Right hindlimb (tissue), 1 donor: Measurements from ENCODE around the gene ZNF154.

Experiments used
- DNase-seq: peaks from one replicate; pipeline ENCODE4 v3.0.0-alpha.2; 2018

Gene ZNF154

DNA sequence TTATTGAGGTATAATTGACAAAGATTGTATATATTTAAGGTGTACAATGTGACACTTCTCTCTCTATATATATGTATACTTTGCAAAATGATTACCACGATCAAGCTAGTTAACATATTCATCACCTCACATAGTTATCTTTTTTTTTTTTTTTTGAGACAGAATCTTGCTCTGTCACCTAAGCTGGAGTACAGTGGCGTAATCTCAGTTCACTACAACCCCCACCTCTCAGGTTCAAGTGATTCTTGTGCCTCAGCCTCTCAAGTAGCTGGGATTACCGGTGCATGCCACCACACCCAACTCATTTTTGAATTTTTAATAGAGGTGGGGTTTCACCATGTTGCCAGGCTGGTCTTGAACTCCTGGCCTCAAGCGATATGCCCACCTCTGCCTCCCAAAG, 36.5 kb downstream of the ZNF154 start:
- DNase-seq: no peak

GRCh38 chr19:57671124-57671895, 37.7 kb downstream of the ZNF154 start:
- DNase-seq: no peak

DNA sequence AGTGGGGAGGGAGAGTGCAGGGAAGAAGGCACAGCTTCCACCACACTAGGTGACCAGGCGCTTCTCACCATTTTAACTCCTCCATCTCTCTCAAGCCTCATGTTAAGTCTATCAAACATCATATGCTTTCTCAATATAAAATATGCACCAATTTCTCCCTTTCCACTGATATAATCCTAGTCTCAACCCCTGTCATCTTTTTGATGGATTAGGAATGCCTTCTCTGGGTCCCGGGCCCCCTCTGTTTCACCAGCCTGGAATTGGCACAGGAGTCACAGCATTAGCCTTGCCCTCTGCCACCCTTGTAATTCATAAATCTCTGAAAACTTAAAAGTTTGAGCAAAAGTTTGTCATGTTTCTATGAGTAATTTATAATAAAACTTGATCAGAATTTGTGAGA, 40.4 kb downstream of the ZNF154 start, which contains the start of gene ZSCAN4:
TSS of gene ZSCAN4 (plus strand) at position 301 of the 400 bp plus-strand sequence. CDS start 7,211 bp downstream, outside the sequence.
- DNase-seq: no peak

- no peak for DNase-seq
Observed at GRCh38 chr19:57667228-57667627, 41.8 kb downstream of the ZNF154 start.

DNA sequence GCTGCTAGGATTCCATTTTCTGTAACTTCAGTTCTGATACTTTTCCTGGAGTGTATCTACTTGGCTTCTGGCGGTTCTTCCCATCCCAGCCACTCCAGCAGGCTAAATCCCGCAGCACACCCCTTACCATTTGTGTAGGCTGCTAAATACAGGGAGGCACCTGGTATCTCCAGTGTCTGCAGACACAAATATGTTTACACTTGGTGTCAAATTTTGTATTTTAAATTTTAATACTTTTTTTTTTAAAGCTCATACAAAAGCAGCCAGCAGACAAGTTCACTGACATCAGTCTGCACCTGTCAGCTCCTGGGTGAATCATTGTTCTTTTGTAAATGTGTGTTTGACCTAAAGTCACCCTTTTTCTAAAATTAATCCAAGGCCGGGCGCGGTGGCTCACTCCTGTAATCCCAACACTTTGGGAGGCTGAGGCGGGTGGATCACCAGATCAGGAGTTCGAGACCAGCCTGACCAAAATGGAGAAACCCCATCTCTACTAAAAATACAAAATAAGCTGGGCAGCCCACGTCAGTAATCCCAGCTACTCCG, 43.7 kb downstream of the ZNF154 start:
- DNase-seq: no peak

DNA sequence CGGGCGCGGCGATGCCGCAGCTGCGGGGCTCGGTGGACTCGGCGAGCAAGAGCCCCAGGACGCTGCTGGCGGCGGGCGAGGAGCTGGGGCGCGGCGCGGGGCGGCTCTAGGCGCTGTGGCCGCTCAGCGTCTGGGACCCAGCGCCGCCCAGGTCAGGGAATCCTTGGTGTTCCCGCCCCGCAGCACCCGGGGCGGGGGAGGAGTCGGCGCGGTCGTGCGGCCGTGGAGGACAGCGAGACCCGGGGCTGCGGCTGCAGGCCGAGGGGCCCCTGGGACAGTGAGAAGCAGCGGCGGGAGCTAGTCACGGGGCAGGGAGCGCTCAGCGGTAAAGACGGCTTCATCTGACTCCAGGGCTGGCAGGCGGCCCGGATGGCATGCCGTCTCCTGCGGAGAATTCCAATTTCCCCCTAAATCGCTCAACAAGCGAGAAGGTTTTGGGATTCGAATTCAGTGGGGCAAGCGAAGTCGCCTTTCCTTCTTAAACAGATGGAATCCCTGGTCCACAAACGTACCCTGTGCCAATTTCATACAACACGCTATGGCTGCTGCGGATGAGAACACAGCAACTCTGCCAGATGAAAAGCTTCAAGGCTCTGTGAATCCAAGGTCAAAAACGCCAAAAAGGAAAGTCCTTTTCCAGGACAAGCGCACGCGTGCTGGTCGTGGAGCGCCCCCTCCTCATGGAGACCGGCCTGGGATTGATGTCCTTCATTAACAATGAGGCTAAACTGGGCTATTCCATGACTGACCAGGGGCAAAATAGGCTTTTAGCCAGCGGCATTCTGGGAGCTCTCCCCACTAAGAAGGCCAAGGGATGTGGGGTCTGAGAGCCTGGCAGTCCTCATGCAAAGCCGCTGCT, 44.5 kb downstream of the ZNF154 start:
- peak; percentile 76 for DNase-seq

GRCh38 chr19:57656346-57656745, 52.7 kb downstream of the ZNF154 start:
- DNase-seq: no peak

- no peak for DNase-seq
Observed at GRCh38 chr19:57655443-57655842, 53.6 kb downstream of the ZNF154 start.

DNA sequence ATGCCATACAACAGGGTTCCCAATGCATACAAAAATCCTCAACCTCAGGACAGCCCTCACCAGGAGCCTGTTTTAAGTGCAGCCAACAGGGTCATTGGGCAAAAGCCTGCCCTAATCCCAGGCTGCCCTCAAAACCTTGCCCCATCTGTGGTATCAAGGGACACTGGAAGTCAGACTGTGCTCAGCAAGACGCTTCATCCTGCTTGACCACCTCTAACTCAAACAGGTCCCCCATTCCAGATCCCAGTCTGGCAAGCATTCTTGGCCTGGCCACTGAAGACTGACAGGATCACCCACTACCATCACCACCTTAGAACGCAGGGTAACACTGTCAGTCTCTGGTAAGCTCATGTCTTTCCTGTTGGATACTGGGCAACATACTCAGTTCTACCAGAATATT, 55.3 kb downstream of the ZNF154 start:
- DNase-seq: no peak

DNA sequence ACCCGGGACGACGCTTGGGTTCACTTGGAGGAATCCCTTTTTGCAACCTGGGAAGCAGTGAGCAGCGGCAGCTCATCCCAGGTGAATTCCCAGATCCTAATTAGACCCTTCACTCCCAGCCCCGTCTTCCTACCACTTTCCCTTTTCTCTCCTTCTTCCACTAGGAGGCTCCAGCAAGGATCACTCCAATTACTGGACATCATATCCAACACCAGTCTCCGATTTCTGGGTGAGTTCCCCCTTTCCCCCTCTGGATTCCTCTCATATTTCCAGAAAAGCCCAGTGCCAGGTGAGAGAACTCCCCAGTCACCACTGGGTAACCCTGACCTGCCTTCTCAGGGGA, 57.4 kb downstream of the ZNF154 start:
- DNase-seq: no peak

GRCh38 chr19:57648331-57649003, 60.5 kb downstream of the ZNF154 start:
- DNase-seq: no peak
